ENCODE results near the gene ADGRG6. TPM values are rescaled to one million over a fixed set of nuclear protein-coding genes. Genes with fewer than 3 reads are reported as not detected.

ADGRG6 gene
- total and polyA plus RNA-seq, 2 of the 8 experiments (the other 6 are each of a cell fraction or from before 2014, with no cell fraction given), result 1.1 to 6.2 TPM

DNA sequence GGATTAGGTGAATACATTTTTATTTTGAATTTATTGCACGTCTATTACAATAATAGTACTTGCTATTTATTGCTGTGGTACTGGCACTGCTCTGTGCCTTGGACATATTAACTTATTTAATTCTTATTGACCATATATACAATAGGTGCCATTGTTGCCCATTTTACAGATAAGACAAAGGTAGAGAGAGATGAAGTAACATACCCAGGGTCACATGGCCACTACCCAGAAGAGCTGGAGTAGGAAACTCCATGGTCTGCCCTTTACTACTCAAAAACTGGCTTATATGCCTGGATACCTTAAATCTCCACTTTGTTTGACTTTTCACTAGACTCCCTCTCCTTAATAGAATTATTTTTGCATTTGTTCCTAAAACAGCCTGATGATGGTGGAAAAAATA is 67.5 kb downstream of the ADGRG6 start:
- Histone ChIP-seq H3K9ac (replicated peaks in 1 of 4; ENCODE audit: extremely low read depth in 1 of 4, low read depth in 3 of 4, low read length in 3 of 4) (no peak overlapping the region), H2BK15ac (ENCODE audit: low read length) (no peak overlapping the region), H4K91ac (replicated peaks; ENCODE audit: insufficient read length, low read length) (no peak overlapping the region), H2BK12ac (ENCODE audit: low read depth, low read length) (no peak overlapping the region), H3K4ac (replicated peaks; ENCODE audit: insufficient read length, low read depth, low read length) (no peak overlapping the region), H2AK5ac (ENCODE audit: low read depth, low read length) (no peak overlapping the region), H2BK20ac (ENCODE audit: low read length) (no peak overlapping the region), H3K23ac (ENCODE audit: insufficient read length) (no peak overlapping the region), H3K18ac (ENCODE audit: extremely low read depth, low read length) (no peak overlapping the region), H4K8ac (ENCODE audit: extremely low read depth, insufficient read depth, low read length) (no peak overlapping the region), H3K14ac (ENCODE audit: insufficient read length) (no peak overlapping the region), H2AFZ (ENCODE audit: low read length) (no peak overlapping the region), H2BK120ac (replicated peaks; ENCODE audit: low read depth, low read length) (no peak overlapping the region), H3K56ac (replicated peaks; ENCODE audit: insufficient read length, low read depth, low read length) (no peak overlapping the region), H3K27ac (ENCODE audit: low read depth, low read length) (no peak overlapping the region), H3K27me3 (replicated peaks in 1 of 4; ENCODE audit: control insufficient read depth in 3 of 4, extremely low read depth in 1 of 4, insufficient read depth in 3 of 4, low read length in 3 of 4) (no peaks in the 10 kb centered on the region), H3K23me2 (ENCODE audit: low read depth, low read length) (no peaks in the 10 kb centered on the region), H3K79me2 (ENCODE audit: control insufficient read depth in 1 of 2, insufficient read depth in 2 of 2, low read length in 2 of 2) (no peaks in the 10 kb centered on the region), H3K79me1 (ENCODE audit: low read depth, low read length) (no peaks in the 10 kb centered on the region), H3K36me3 (ENCODE audit: control insufficient read depth in 2 of 4, insufficient read depth in 4 of 4, low read length in 3 of 4) (no peaks in the 10 kb centered on the region), H3K4me3 (ENCODE audit: extremely low read depth in 1 of 4, insufficient read depth in 2 of 4, low read depth in 3 of 4, low read length in 4 of 4) (no peak overlapping the region), H3K4me1 (replicated peaks in 1 of 4; ENCODE audit: control insufficient read depth in 3 of 4, insufficient read depth in 4 of 4, low read length in 3 of 4) (no peaks in the 10 kb centered on the region; a peak in 1 of 7 replicates), H4K5ac (ENCODE audit: insufficient read length, low read depth, low read length) (no peak overlapping the region), H2BK5ac (ENCODE audit: low read depth, low read length) (no peak overlapping the region), H3K4me2 (ENCODE audit: insufficient read depth in 1 of 2, low read depth in 2 of 2, low read length in 2 of 2) (no peak overlapping the region), H3K9me3 (ENCODE audit: insufficient read depth in 2 of 2, low read depth in 1 of 2, low read length in 1 of 2) (no peaks in the 10 kb centered on the region), H4K20me1 (replicated peaks in 1 of 2; ENCODE audit: control insufficient read depth in 1 of 2, insufficient read depth in 2 of 2, low read length in 2 of 2) (no peaks in the 10 kb centered on the region)
- FAIRE-seq, result no peak
- no peak for DNase-seq (ENCODE audit: low read depth in 1 of 2, low spot score in 2 of 2)
- ChIA-PET POLR2A (ENCODE audit: partially characterized antibody) (no interaction called here), CTCF (ENCODE audit: partially characterized antibody) (interaction anchor here (1.0 kb wide), 1 partner anchor 9 kb away, joined by 3 read pairs; no protein-coding TSS in a partner anchor)
- TF ChIP-seq EP300 (IDR thresholded peaks at IDR 0.05; ENCODE audit: borderline replicate concordance in 1 of 2, low read depth in 2 of 2, low read length in 2 of 2) (no peak), POU5F1 (IDR thresholded peaks at IDR 0.05; ENCODE audit: low read depth, low read length) (no peak)
- WGBS, 2 experiments (ENCODE audit: extremely low coverage in 1 of 2, insufficient coverage in 1 of 2, insufficient read length in 1 of 2, insufficient replicate concordance in 2 of 2, low coverage in 1 of 2, low lambda C conversion rate in 2 of 2, missing lambda C conversion rate in 1 of 2), result 81% methylated on average over 1 of the region's 1 CpG; no CpG with 5 or more reads in 1 of the 2 experiments

Measured in H1 (cell line).